HepG2 (cell line): ENCODE data around the gene GBGT1. TPM values are rescaled to one million over a fixed set of nuclear protein-coding genes. Genes with fewer than 3 reads are reported as not detected.
A peak's percentile ranks its signal among the peaks of the same experiment; 100 is the strongest.

ENCODE experiments used
- ATAC-seq: fragments of 200-7000 bp; cut with Tn5 transposase; 3 replicates; pipeline ENCODE4 v1.9.1; 2020; ENCODE audit warnings: mild to moderate bottlenecking, moderate library complexity
- BruUV-seq: library from RNA; stranded (reverse); fragments of 400-500 nt; replicated peaks from 2 replicates; lab custom pipeline; 2021; lab: Mats Ljungman, UMichigan
- CTCF ChIA-PET: fragments of 300-600 bp; formaldehyde crosslinking; extraction: SDS; loops from one replicate; lab custom pipeline; 2021; ENCODE audit warnings: low total read pairs, inconsistent platforms, low intra/inter-chr PET ratio; lab: Yijun Ruan, JAX
- POLR2A ChIA-PET: fragments of 350-600 bp; sonication (Branson Sonifier 250); formaldehyde crosslinking; loops from one replicate; lab custom pipeline; 2020; ENCODE audit warnings: antibody characterized with exemption, inconsistent platforms; lab: Yijun Ruan, JAX
- DNase-seq: peaks from one replicate; pipeline ENCODE4 v3.0.0-alpha.2; 2015; ENCODE audit warnings: low spot score
- FAIRE-seq: peaks from 3 replicates; lab custom pipeline; 2011; peaks lifted over from hg19 to GRCh38; lab: Jason Lieb, UNC
- H2AFZ ChIP-seq: one replicate; pipeline ENCODE4 v1.6.1; 2011; ENCODE audit warnings: low read length, inconsistent platforms
- H3K27ac ChIP-seq: fragments of 300-600 bp; 3 replicates; pipeline ENCODE4 v1.8.0; 2011; ENCODE audit warnings: mixed run types, mild to moderate bottlenecking, mixed read lengths, low read length, inconsistent platforms; ENCODE audit not compliant: insufficient read depth; ENCODE audit errors: extremely low read length
- H3K27me3 ChIP-seq, 2 experiments: fragments of 200-600 bp in 1 of 2; 2 replicates in 1 of 2; 3 replicates in 1 of 2; pipeline versions ENCODE4 v1.6.0 to v1.8.0; 2011; ENCODE audit warnings: low read length in 2 of 2, mild to moderate bottlenecking in 2 of 2, moderate library complexity in 2 of 2, inconsistent platforms in 1 of 2; ENCODE audit not compliant: insufficient read depth in 2 of 2, control insufficient read depth in 1 of 2
- H3K36me3 ChIP-seq, 2 experiments: fragments of 200-600 bp in 1 of 2; replicated peaks in 1 of 2; 2 replicates in 1 of 2; 3 replicates in 1 of 2; pipeline versions ENCODE4 v1.5.1 to v1.8.0; 2011; ENCODE audit warnings: low read length in 2 of 2, inconsistent platforms in 1 of 2; ENCODE audit not compliant: insufficient read depth in 2 of 2, control insufficient read depth in 1 of 2
- H3K4me1 ChIP-seq: 2 replicates; pipeline ENCODE4 v1.5.1; 2012; ENCODE audit warnings: low read length, inconsistent platforms; ENCODE audit not compliant: insufficient read depth
- H3K4me2 ChIP-seq: 2 replicates; pipeline ENCODE4 v1.6.0; 2011; ENCODE audit warnings: low read depth, low read length, inconsistent platforms
- H3K4me3 ChIP-seq, 3 experiments: fragments of 200-600 bp in 1 of 3; sonication (generic), shearing (Covaris generic) in 1 of 3; replicated peaks in 1 of 3; 2 replicates each; pipeline ENCODE4 v1.5.1; 2011 to 2016; ENCODE audit warnings: low read length in 3 of 3, inconsistent platforms in 2 of 3, low read depth in 2 of 3, mild to moderate bottlenecking in 2 of 3, control low read depth in 1 of 3, mixed read lengths in 1 of 3; ENCODE audit not compliant: insufficient read depth in 1 of 3
- H3K79me2 ChIP-seq: one replicate; pipeline ENCODE4 v1.6.1; 2011; ENCODE audit warnings: low read length, inconsistent platforms; ENCODE audit not compliant: insufficient read depth
- H3K9ac ChIP-seq: 2 replicates; pipeline ENCODE4 v1.6.0; 2011; ENCODE audit warnings: mild to moderate bottlenecking, low read depth, low read length, inconsistent platforms; ENCODE audit not compliant: insufficient read depth
- H3K9me3 ChIP-seq: 2 replicates; pipeline ENCODE4 v1.5.1; 2012; ENCODE audit warnings: mild to moderate bottlenecking, low read length
- H4K20me1 ChIP-seq: 2 replicates; pipeline ENCODE4 v1.6.0; 2011; ENCODE audit warnings: inconsistent platforms, mild to moderate bottlenecking, low read length, moderate library complexity; ENCODE audit not compliant: insufficient read depth
- CERS6 ChIP-seq: sonication (generic); formaldehyde crosslinking; IDR thresholded peaks from 2 replicates; pipeline ENCODE4 v1.5.0; 2020; ENCODE audit warnings: missing genetic modification reagents
- FOXJ3 ChIP-seq: sonication (generic); formaldehyde crosslinking; IDR thresholded peaks from 2 replicates; pipeline ENCODE4 v1.4.0; 2020; ENCODE audit warnings: missing genetic modification reagents, mild to moderate bottlenecking, borderline replicate concordance
- FOXM1 ChIP-seq: sonication (generic); formaldehyde crosslinking; IDR thresholded peaks from 2 replicates; pipeline ENCODE4 v1.5.0; 2020; ENCODE audit warnings: missing genetic modification reagents
- GFI1 ChIP-seq: sonication (generic); formaldehyde crosslinking; IDR thresholded peaks from 2 replicates; pipeline ENCODE4 v1.5.0; 2020; ENCODE audit warnings: missing genetic modification reagents, mild to moderate bottlenecking, borderline replicate concordance
- PLRG1 ChIP-seq: fragments of 450-650 bp; conservative IDR thresholded peaks from 2 replicates; pipeline ENCODE4 v1.6.1; 2016
- RBFOX2 ChIP-seq: fragments of 200-400 bp; formaldehyde crosslinking; IDR thresholded peaks from 2 replicates; pipeline ENCODE4 v1.6.1; 2017; ENCODE audit warnings: low read depth, mild to moderate bottlenecking, low read length
- TFE3 ChIP-seq: IDR thresholded peaks from 2 replicates; pipeline ENCODE4 v1.6.1; 2016
- ZMAT3 ChIP-seq: sonication (generic); formaldehyde crosslinking; conservative IDR thresholded peaks from 2 replicates; pipeline ENCODE4 v1.7.0; 2021; ENCODE audit warnings: missing genetic modification reagents
- ZNF180 ChIP-seq: sonication (generic); formaldehyde crosslinking; IDR thresholded peaks from 2 replicates; pipeline ENCODE4 v1.4.0; 2020; ENCODE audit warnings: low read depth, missing genetic modification reagents, borderline replicate concordance
- ZNF281 ChIP-seq: sonication (generic); formaldehyde crosslinking; IDR thresholded peaks from 2 replicates; pipeline ENCODE4 v1.4.0; 2020; ENCODE audit warnings: missing genetic modification reagents, borderline replicate concordance
- ZNF331 ChIP-seq: sonication (generic); formaldehyde crosslinking; IDR thresholded peaks from 2 replicates; pipeline ENCODE4 v1.4.0; 2020; ENCODE audit warnings: missing genetic modification reagents
- ZNF512B ChIP-seq: sonication (generic); formaldehyde crosslinking; IDR thresholded peaks from 2 replicates; pipeline ENCODE4 v1.5.1; 2020; ENCODE audit warnings: missing genetic modification reagents, mild to moderate bottlenecking, borderline replicate concordance
- ZNF549 ChIP-seq: sonication (generic); formaldehyde crosslinking; IDR thresholded peaks from 2 replicates; pipeline ENCODE4 v1.5.0; 2020; ENCODE audit warnings: missing genetic modification reagents
- ZNF720 ChIP-seq: sonication (generic); formaldehyde crosslinking; IDR thresholded peaks from 2 replicates; pipeline ENCODE4 v1.4.0; 2020; ENCODE audit warnings: missing genetic modification reagents
- ZNF772 ChIP-seq: sonication (generic); formaldehyde crosslinking; IDR thresholded peaks from 2 replicates; pipeline ENCODE4 v1.5.0; 2020; ENCODE audit warnings: mild to moderate bottlenecking, missing genetic modification reagents
- WGBS: methylation state at CpG from one replicate; pipeline ENCODE4 v1.1.6; 2017; ENCODE audit warnings: low lambda C conversion rate; 5-methylcytosine and 5-hydroxymethylcytosine counted together
- in situ Hi-C: cut with HindIII; loops from 2 replicates; pipeline ENCODE4 v1.10.0; 2017; ENCODE audit warnings: low pct_unique_long_range_greater_than_20kb; ENCODE audit not compliant: extremely low pct_ligation_motif_present
- intact Hi-C: fragments of 100-400 bp; cut with micrococcal nuclease; formaldehyde crosslinking; loops from one replicate; pipeline ENCODE4 v1.10.0; 2022; ENCODE audit not compliant: unreplicated experiment
- polyA plus RNA-seq, 8 experiments: library from polyadenylated mRNA; depleted of rRNA in 3 of 8; stranded (reverse) in 7 of 8; unstranded in 1 of 8; fragments of >200 nt; fragmentation: Illumina TruSeq in 4 of 8; extraction: Trizol in 4 of 8; gene quantifications; 2 replicates each; pipeline versions ENCODE4 v1.2.1 to v1.2.3, GENCODE V29; 2011 to 2016; ENCODE audit warnings: low read depth in 4 of 8, missing spikeins in 1 of 8, mixed read lengths in 1 of 8; ENCODE audit not compliant: insufficient read depth in 1 of 8
- total RNA-seq, 5 experiments: library from RNA; depleted of rRNA; stranded (reverse); fragments of >200 nt; fragmentation: Illumina TruSeq; extraction: Trizol; gene quantifications; 2 replicates each; pipeline ENCODE4 v1.2.3, GENCODE V29; 2016; ENCODE audit warnings: low read depth in 1 of 5

The GBGT1 gene
- total and polyA plus RNA-seq, 2 of the 13 experiments (the other 11 are each of a cell fraction or from before 2014, with no cell fraction given) = not detected

- no peak for FAIRE-seq
- 0 out of 2 replicates have a peak, but pooled peaks have one; percentile 46 for TF ChIP-seq TFE3 (CRISPR knock-in tag)
- TF ChIP-seq ZNF331 (CRISPR knock-in tag) = no peak
- TF ChIP-seq FOXM1 = no peak
- TF ChIP-seq CERS6 = no peak
- TF ChIP-seq ZNF772 (CRISPR knock-in tag) = no peak
- no peak for TF ChIP-seq PLRG1
- TF ChIP-seq ZNF512B = no peak
- TF ChIP-seq RBFOX2 = no peak
- TF ChIP-seq ZNF720 (CRISPR knock-in tag) = no peak
- no peak for TF ChIP-seq GFI1 (CRISPR knock-in tag)
- no peak for TF ChIP-seq ZNF549
- peak; percentile 69 for TF ChIP-seq ZNF281
- no peak for TF ChIP-seq FOXJ3 (CRISPR knock-in tag)
- no peak for TF ChIP-seq ZMAT3 (CRISPR knock-in tag)
- TF ChIP-seq ZNF180 (CRISPR knock-in tag) = no peak
These were observed 49.5 kb downstream of the GBGT1 start for GRCh38 chr9:133113949-133114885.

More at GRCh38 chr9:133113949-133114885, 49.5 kb downstream of the GBGT1 start:
- CTCF ChIA-PET = no interaction called here
- Histone ChIP-seq H3K79me2 (no peaks in the 10 kb centered on the region), H3K9ac (no peak overlapping the region), H3K4me2 (peak overlapping the region; percentile 20), H3K4me3 (no peak overlapping the region; a peak in 1 of 6 replicates), H2AFZ (no peak overlapping the region), H3K27ac (no peak overlapping the region), H4K20me1 (peaks cover 36% of the 10 kb centered on the region; the same call in 1 of the 2 replicates), H3K27me3 (no peaks in the 10 kb centered on the region), H3K4me1 (peaks cover 26% of the 10 kb centered on the region), H3K36me3 (peaks cover 7 to 16% of the 10 kb centered on the region in 2 experiments; a peak in 4 of 5 replicates), H3K9me3 (no peaks in the 10 kb centered on the region)
- intact Hi-C loops (no loop called here), in situ Hi-C loops (no loop called here)
- POLR2A ChIA-PET = interaction anchor here (0.9 to 1.9 kb wide), 2 partner anchors 30 to 84 kb away, joined by 3 to 7 read pairs; no protein-coding TSS in a partner anchor
- no peak for DNase-seq
- no TSS peak for BruUV-seq
- ATAC-seq = peak; percentile 36
- 47% methylated on average over 5 of the region's 20 CpGs for WGBS
